HG03060 (cell line): ENCODE measurements around the gene SAMD4B.
"Not testable (repeated sequence)": the region's sequence is repeated elsewhere in the genome, so short reads cannot be mapped to it uniquely, and the experiment has no call there.

Experiments
- ATAC-seq: cut with Tn5 transposase; IDR thresholded peaks from one replicate; pipeline ENCODE4 v1.9.1; 2021; ENCODE audit warnings: low read depth, moderate number of reproducible peaks; ENCODE audit not compliant: unreplicated experiment

Gene SAMD4B

DNA sequence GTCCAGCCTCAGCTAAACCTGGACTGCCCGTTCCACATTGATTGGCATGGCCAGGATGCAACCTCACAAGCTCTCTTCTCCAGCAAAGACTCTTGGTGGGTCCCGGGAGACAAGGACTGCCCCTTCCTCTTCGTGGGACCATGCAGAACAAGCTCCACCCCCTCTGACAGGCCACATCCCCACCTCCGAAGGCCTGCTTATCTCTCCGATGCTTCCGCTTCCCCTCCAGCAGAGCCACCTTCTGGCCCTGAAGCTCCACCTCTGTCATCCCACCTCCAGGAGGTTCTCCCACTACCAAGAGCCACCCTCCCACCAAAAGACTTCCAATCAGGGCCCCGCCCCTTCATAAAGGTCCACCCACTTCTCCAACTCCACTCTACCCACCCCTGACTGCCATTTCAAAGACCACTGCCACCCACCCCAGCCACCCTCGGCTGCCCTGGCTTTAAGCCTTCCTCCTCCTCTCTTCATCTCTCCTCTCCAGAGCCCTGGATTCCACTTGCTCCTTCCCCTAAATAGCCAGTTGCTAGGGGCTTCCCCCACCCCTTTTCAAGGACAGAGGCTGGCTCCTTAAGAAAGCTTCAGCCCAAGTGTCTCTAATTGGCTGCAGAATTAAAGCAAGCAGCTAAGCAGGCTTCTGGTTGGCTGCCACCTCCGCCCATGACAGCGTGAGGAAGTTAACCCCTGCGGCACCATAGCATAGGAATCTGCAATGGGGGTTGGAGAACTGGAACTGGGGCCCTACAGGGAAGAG lies 31.5 kb upstream of the SAMD4B start:
- ATAC-seq = no peak

DNA sequence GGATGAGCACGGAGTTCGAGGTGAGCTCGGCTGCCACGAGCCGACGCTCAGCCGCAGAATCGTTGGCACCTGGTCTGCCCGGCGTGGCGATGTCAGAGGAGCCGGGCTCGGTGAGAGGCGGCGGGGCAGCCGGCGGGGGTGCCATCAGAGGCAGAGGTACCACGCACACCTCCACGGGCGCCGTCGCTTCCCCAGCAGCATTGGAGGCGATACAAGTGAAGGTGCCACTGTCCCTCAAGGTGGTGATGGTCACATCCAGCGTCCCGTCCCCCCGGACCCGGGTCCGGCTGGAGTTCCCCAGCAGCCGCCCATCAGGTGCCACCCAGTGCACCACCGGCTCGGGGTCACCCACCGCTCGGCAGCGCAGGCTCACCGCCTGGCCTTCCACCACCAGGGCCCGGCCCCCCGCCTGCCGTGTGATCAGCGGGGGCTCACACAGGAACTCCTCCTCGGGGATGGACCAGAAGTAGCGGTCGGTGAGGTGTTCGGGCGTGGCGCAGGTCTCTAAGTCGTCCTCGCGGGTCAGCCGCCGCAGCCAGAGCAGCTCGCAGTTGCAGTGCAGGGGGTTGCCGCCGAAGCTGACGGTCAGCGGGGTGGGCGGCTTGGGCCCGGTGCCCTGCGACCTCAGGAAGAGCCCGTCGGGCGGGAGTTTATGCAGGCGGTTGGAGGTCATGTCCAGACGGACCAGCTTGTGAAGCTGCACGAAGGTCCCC lies 28.0 kb upstream of the SAMD4B start:
- ATAC-seq = no peak

DNA sequence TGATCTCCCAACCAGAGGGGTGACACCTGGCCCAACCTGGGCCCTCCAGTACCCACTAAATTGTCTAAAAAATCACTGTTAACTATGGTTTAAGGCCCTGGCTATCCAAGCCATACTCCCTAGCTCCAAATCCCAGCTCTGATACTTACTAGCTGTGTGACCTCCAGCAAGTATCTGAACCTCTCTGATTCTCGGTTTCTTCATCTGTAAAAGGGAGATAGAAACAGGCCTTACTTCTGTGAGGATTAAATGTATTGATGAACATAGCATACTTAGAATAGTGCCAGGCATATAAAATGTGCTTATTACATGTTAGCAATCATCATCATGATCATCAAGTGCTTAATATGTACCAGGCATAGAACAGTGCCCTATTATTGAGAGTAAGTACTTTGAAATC lies 26.3 kb upstream of the SAMD4B start:
- ATAC-seq = no peak

DNA sequence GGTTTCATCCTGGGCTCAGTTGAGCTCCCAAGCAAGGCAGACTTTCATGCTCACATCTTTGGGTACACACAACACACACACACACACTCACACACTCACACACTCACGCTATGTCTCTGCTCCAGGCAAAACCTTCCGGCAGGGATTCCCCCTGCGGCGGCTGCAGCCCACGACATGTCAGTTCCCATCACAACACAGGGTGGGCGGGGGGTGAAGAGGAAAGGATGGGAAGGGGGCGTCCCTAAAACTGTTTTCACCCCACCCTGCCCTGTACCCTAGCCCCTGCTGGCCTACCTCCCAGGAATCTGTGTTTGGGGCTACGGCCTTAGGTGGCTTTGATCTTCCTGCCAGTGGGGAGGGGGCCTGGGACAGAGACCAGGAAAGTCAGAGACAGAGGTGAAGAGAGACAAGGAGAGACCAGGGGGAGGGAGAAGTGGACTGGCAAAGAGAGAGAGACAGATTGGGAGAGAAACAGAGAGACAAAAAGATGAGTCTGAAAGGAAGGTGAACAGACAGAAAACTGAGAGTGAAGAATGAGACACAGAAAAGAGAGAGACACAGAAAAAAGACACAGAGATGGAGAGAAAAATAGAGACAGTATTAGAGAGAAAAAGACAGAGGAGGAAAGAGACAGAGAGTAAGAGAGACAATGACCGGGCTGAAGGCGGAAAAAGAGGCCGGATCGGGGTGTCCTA lies 25.4 kb upstream of the SAMD4B start:
- no peak for ATAC-seq

DNA sequence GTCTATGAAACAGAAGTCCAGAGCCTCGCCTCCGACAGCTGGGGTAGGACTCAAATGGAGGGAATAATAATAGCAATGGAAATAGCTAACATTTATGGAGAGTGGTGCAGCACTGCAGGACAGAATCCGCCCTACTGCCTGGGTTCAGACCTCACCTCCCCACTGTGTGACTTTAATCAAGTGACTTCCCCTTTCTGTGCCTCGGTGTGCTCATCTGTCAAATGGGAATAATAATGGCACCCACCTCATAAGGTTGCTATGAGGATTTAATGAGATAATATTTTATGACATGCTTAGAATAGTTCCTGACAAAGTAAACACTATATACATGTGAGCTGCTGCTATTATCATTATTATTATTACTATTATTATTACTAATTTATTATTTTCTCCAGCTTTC lies 24.7 kb upstream of the SAMD4B start:
- ATAC-seq = no peak

DNA sequence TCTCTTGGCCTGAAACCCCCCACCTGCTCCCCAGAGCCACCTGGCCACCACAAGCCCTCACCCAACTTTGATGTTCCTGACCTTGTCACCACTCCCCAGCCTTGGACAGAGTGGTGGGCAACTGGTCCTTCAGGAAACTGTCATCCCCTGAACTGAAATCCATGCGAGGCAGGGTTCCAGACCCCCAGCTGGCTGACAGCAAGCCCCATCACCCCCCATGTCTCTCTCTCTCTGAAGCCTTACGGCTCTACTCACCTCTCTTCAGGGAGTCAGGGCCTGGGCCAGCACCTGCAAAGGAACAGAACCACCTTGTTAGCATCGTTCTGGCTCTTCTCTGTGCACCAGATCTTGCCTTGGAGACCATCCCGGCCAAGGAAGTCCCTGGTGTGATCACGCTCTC lies 24.1 kb upstream of the SAMD4B start:
- ATAC-seq = no peak

DNA sequence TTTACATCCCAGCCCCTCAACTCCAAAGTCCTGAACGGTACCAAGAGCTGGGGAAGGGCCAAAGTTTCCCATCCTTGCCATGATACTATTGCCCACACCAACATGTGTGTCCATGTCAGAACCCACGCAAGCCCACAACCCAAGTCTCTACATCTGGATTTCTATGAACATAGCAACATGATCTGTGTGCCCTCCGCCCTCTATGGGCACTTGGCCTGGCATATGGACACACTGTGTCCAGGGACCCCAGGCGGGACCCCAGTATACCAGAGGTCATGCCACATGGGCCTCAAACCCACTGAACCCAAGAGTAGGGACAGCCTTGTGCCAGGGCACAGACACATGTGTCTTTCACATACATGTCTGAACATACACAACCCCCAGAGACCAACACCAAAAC lies 23.5 kb upstream of the SAMD4B start:
- ATAC-seq = no peak

DNA sequence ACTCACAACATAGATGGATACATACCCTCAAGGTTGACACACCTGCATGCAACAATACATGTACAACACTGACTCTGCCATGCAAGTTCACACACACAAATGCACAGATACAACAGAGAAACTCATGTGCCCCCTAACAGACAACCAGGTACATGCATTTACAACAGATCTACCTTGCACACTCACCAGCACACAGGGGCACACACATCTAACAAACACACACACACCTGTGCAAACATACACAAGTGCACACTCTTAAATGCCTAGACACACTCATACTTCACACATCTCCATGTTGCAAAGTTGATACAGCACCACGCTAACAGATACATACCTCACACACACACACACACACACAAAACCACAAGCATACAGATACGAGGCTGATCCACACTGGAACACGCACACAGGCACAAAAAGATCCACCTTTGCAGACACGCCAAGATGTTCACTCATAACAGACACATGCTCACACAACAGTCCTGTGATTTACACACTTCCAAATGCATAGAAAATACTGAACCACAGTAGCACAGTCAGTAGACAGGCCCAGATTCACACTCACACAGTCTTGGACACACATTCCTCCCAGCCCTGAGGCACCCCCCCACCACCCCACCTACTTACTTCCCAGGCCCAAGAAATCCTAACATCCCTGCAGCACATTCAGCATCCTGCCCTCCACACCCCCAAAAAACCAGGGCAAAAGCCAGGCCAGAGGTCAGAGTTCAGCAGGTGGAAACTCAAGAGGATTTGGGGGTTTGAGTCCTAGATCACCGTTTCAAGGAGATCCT lies 22.9 kb upstream of the SAMD4B start:
- no peak for ATAC-seq

DNA sequence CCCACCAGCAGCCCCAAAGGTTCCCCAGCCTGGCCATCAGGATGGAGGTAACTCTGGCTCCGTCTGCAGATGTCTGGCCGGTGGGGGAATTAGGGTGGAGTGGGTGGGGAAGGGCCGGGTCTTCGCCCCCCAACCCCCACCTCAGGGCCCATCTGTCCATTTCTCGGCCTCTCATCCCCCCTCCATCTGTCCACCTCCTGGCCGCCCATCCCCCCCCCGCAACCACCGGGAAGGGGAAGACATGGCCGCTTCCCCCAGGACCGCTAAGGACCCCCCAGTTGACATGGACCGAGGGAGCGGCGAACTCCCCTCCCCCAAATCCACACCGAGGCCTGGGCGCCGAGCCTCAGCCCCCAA lies 22.4 kb upstream of the SAMD4B start:
- ATAC-seq = no peak

DNA sequence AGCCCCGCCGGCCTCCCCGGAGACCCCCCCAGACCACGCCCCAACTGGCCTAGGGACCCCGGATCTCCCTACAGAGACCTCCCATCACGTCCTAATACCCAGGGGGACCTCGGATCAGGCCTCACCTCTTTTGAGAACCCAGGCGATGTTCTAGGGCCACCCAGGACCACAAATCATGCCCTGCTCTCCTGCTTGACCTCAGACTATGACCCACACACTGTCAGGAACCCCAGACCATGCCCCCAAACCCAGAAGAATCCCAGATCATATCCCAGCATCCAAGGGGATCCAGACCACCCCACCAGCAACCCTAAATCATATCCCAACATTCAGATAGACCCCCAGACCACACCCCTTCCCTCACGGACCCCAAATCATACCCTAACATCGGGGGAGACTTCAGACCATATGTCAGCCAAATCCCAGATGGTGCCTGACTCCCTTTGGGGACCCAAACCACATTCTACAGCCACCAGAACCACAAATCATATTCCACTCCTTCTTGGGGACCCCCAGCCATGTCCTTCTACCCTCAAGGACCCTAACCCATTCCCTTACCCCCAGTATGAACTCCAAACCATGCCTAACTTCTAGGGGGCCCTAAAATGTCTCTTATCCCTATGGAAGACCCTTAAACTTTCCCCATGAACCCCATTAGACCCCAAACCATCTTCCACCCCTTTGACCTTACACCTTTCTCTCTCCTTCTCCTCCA lies 20.9 kb upstream of the SAMD4B start:
- no peak for ATAC-seq

DNA sequence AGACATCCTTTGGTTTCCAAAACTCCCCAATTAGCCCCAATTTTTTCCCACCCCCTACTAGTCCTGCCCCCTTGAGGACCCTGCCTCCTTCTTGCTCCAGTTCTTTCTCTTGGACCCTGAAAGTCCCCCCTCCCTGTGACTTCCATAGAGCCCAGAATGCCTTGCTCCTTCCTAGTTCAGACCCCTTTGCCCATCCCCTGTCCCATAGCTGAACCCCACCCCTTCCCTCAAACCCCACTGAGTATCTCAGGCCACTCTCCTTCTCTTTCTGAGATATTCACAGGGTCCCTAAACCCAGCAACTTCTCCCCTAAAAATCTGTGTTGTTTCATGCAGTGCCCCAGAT lies 20.4 kb upstream of the SAMD4B start:
- ATAC-seq = no peak

DNA sequence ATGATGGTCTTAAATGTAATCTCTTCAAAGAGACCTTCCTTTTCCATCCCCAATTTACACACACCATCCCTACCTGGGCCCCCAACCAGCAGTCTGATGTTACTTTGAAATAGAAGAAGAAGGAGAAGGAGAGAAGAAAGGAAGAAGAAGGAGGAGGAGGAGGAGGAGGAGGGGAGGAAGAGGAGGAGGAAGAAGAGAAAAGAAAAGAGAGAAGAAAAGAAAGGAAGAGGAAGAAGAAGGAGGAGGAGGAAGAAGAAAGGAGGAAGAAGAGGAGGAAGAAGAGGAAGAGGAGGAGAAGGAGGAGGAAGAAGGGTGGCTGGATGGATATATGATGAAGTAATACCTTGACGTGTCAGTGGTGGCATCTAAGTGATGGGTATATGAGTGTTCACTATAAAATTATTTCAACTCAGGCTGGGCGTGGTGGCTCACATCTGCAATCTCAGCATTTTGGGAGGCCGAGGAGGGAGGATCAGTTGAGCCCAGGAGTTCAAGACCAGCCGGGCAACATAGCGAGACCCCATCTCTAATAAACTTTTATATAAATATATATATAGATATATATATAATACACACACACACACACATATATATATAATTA lies 17.9 kb upstream of the SAMD4B start:
- no peak for ATAC-seq

DNA sequence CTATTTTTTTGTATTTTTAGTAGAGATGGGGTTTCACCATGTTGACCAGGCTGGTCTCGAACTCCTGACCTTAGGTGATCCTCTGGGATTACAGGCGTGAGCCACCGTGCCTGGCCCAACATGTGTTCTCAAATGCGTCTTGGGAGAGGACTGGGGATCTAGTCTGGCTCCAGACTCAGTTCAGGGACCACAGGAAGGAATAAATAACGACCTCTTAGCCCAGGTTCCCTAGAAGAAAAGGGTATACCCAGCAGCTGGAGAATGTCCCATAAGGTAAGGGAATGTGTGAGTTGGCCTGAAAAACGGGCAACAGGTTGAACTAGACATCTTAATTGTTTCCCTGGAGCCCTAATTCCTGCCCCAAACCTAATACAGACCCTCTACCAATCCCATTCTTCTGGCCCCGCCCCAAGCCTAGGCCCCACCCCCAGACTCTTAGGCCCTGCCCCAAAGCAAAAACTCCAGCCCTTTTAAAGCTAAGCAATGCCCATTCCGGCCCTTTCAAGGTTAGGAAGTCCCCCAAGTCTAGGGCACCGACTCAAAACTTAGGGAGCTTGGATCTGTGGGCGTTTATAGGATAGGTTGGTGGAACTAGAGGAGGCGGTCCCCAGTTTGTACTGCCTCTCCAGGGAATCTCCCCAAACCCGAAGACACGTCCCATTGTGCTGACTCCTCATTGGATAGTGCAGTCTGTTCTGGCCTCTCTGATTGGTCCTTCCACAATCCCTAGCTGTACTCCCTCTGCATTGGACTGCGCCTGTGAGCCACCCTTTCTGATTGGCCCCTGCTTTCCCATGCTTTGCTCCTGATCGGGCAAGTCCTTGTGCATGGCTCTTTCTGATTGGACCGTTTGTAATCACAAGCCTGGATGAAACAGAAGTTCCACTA lies 16.2 kb upstream of the SAMD4B start:
- no peak for ATAC-seq

DNA sequence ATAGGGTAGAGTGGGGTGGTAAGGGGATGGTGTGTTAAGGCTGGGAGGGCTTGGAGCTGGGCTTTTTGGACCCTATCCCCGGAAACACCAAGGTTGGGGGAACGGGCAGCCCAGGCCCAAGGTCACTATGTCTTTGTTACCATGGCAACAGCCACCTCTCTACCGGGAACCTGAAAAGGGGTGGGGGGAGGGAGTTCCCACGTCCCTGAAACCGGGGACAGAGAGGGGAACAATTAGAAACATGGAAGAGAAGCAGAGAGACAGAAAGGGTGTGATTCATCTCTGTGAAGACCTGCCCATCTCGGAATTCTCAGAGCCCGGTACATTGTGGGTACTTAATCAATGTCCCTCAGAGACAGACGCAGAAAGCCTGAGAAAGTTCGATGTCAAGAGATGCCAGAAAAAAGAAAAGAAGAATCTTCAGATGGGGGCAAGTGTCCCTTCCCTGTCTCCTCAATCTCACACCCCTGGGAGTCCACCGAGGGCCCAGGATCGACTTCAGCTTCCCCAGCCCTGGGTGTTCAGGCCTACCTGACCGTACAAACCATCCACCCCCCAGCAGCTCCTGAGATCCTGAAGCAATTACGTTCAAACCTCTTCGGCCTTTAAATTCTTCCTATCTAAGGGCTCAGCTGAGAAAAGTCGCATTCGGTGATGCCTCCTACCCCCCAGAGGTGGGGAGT lies 14.7 kb upstream of the SAMD4B start:
- ATAC-seq = no peak

DNA sequence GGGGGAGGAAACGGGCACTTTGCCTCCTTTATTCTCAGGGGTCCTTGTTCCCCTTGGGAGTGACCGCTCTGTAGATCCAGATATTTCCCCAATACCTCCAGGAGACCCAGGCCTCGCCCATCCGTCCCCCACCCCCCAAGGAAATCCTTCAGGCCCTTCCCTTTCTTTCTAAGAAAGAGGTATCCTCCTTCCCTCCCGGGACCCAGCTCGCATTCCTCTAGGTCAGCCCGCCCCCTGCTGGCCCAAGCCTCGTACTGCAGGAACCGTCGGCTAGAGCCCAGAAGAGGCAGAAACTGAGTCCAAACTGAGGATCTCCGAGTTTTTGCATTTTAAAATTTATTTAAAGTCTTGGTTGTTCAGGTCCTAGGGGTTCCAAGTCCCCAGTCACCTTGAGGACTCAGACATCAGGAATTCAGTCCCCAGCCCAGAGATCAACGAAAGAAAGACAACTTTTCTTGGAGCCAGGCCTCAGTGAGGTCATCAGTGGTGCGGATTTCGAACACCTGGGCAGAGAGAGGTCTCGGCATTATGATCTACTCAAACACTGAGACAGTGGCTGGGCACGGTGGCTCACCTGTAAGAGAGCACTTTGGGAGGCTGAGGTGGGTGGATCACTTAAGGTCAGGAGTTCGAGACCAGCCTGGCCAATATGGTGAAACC lies 14.0 kb upstream of the SAMD4B start:
- ATAC-seq = no peak

DNA sequence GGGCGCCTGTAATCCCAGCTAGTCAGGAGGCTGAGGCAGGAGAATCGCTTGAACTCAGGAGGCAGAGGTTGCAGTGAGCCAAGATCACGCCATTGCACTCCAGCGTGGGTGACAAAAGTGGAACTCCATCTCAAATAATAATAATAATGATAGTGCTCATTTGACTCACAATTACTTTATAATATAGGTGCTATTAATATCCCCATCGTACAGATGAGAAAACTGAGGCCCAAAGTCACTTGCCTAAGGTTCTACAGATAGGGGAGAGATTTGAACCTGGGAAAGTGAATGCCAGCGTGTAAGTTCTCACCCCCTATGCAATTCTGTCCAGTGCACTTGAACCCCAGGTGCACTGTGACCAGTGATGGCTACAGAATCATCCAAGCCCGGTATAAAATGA lies 12.3 kb upstream of the SAMD4B start:
- no peak for ATAC-seq

DNA sequence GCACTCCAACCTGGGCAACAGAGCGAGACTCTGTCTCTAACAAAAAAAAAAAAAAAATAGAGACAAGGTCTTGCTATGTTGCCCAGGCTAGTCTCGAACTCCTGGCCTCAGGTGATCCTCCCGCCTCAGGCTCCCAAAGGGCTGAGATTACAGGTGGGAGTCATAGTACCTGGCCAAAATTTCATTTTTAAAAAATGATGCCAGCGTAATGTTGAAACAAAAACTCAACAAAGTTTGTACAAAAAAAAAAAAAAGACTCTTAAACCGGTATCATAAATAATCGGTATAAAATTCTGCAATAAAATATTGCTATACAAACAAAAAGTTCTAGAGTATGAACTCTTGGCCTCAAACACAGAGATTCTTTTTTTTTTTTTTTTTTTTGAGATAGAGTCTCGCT lies 9.9 kb upstream of the SAMD4B start:
- ATAC-seq = no peak

DNA sequence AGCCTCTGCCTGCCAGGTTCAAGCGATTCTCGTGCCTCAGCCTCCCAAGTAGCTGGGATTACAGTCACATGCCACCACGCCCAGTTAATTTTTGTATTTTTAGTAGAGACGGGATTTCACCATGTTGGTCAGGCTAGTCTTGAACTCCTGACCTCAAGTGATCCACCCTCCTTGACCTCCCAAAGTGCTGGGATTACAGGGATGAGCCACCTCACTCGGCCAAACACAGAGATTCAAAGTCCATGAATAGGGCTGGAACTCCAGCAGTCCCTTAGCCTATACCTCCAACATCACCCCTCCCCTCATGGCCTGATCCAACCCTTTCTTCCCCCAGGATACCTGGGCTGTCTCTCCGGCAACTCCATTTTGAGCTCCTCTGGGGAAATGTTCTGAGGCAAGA lies 9.5 kb upstream of the SAMD4B start:
- ATAC-seq = not testable (repeated sequence)
